Mesenchymal stem cell (in vitro differentiated cells and primary cell): ENCODE measurements around the gene ITM2B.

ENCODE experiments used
- DNase-seq: peaks from one replicate; pipeline ENCODE4 v3.0.0-alpha.2; 2013
- H2AFZ ChIP-seq: one replicate; pipeline ENCODE4 v1.6.1; 2013; ENCODE audit warnings: low read depth, mild to moderate bottlenecking, control low read depth, inconsistent platforms, low read length, moderate library complexity
- H2AK5ac ChIP-seq: 2 replicates; pipeline ENCODE4 v1.6.1; 2013; ENCODE audit warnings: low read length, moderate library complexity, mild to moderate bottlenecking, inconsistent platforms; ENCODE audit not compliant: severe bottlenecking
- H2BK120ac ChIP-seq: one replicate; pipeline ENCODE4 v1.6.1; 2013; ENCODE audit warnings: low read depth, mild to moderate bottlenecking, inconsistent platforms, low read length, moderate library complexity
- H2BK12ac ChIP-seq, 2 experiments: one replicate each; pipeline ENCODE4 v1.6.1; 2013; ENCODE audit warnings: inconsistent platforms in 2 of 2, low read length in 2 of 2, mild to moderate bottlenecking in 2 of 2, moderate library complexity in 2 of 2, control low read depth in 1 of 2
- H2BK15ac ChIP-seq: one replicate; pipeline ENCODE4 v1.6.1; 2013; ENCODE audit warnings: mild to moderate bottlenecking, low read depth, inconsistent platforms; ENCODE audit not compliant: poor library complexity, severe bottlenecking
- H2BK5ac ChIP-seq: 2 replicates; pipeline ENCODE4 v1.6.1; 2013; ENCODE audit warnings: low read depth, mild to moderate bottlenecking, low read length, control low read depth, inconsistent platforms; ENCODE audit not compliant: poor library complexity, severe bottlenecking
- H3K14ac ChIP-seq, 2 experiments: one replicate each; pipeline ENCODE4 v1.6.1; 2013; ENCODE audit warnings: inconsistent platforms in 2 of 2, low read length in 2 of 2, control low read depth in 1 of 2, mild to moderate bottlenecking in 1 of 2, moderate library complexity in 1 of 2
- H3K18ac ChIP-seq, 2 experiments: one replicate each; pipeline ENCODE4 v1.6.1; 2013; ENCODE audit warnings: inconsistent platforms in 2 of 2, low read length in 2 of 2, control low read depth in 1 of 2, low read depth in 1 of 2, mild to moderate bottlenecking in 1 of 2
- H3K23ac ChIP-seq, 2 experiments: one replicate each; pipeline ENCODE4 v1.6.1; 2013; ENCODE audit warnings: inconsistent platforms in 2 of 2, low read length in 2 of 2, mild to moderate bottlenecking in 2 of 2, moderate library complexity in 2 of 2, control low read depth in 1 of 2
- H3K27ac ChIP-seq: 2 replicates; pipeline ENCODE4 v1.5.1; 2013; ENCODE audit warnings: mild to moderate bottlenecking, moderate library complexity, low read length, control low read depth, inconsistent platforms; ENCODE audit not compliant: poor library complexity, severe bottlenecking
- H3K27me3 ChIP-seq, 2 experiments: 2 replicates each; pipeline versions ENCODE4 v1.6.1 to v1.7.0; 2013; ENCODE audit warnings: low read length in 2 of 2, mild to moderate bottlenecking in 2 of 2, moderate library complexity in 2 of 2, control low read depth in 1 of 2, inconsistent platforms in 1 of 2; ENCODE audit not compliant: control insufficient read depth in 1 of 2, insufficient read depth in 1 of 2
- H3K36me3 ChIP-seq, 2 experiments: 2 replicates each; pipeline versions ENCODE4 v1.6.1 to v1.7.0; 2013; ENCODE audit warnings: low read length in 2 of 2, control low read depth in 1 of 2, inconsistent platforms in 1 of 2, low read depth in 1 of 2, mild to moderate bottlenecking in 1 of 2; ENCODE audit not compliant: insufficient read depth in 2 of 2, control insufficient read depth in 1 of 2
- H3K4ac ChIP-seq, 2 experiments: one replicate each; pipeline ENCODE4 v1.6.1; 2013; ENCODE audit warnings: inconsistent platforms in 2 of 2, low read length in 2 of 2, mild to moderate bottlenecking in 2 of 2, moderate library complexity in 2 of 2, control low read depth in 1 of 2, low read depth in 1 of 2
- H3K4me1 ChIP-seq: 2 replicates; pipeline ENCODE4 v1.6.1; 2013; ENCODE audit warnings: low read depth, low read length, control low read depth; ENCODE audit not compliant: control insufficient read depth, insufficient read depth
- H3K4me2 ChIP-seq: 2 replicates; pipeline ENCODE4 v1.6.1; 2013; ENCODE audit warnings: low read length, mild to moderate bottlenecking, inconsistent platforms; ENCODE audit not compliant: poor library complexity, severe bottlenecking
- H3K4me3 ChIP-seq, 2 experiments: 2 replicates each; pipeline versions ENCODE4 v1.5.1 to v1.7.0; 2013; ENCODE audit warnings: low read length in 2 of 2, mild to moderate bottlenecking in 2 of 2, control low read depth in 1 of 2, low read depth in 1 of 2; ENCODE audit not compliant: insufficient read depth in 1 of 2
- H3K79me1 ChIP-seq: replicated peaks from 2 replicates; pipeline ENCODE4 v1.6.1; 2013; ENCODE audit warnings: mild to moderate bottlenecking, control low read depth, low read length, inconsistent platforms; ENCODE audit not compliant: poor library complexity, severe bottlenecking
- H3K9ac ChIP-seq: 2 replicates; pipeline ENCODE4 v1.7.0; 2013; ENCODE audit warnings: mild to moderate bottlenecking, low read length, moderate library complexity
- H3K9me3 ChIP-seq: 2 replicates; pipeline ENCODE4 v1.7.0; 2013; ENCODE audit warnings: mild to moderate bottlenecking, low read length; ENCODE audit not compliant: control insufficient read depth
- H4K8ac ChIP-seq: one replicate; pipeline ENCODE4 v1.6.1; 2013; ENCODE audit warnings: inconsistent platforms, mild to moderate bottlenecking, low read length, moderate library complexity
- H4K91ac ChIP-seq: one replicate; pipeline ENCODE4 v1.6.1; 2013; ENCODE audit warnings: mild to moderate bottlenecking, low read length, inconsistent platforms
- WGBS: methylation state at CpG from one replicate; pipeline ENCODE4 v1.1.7; 2013; ENCODE audit warnings: mixed read lengths; 5-methylcytosine and 5-hydroxymethylcytosine counted together

The ITM2B gene

GRCh38 chr13:48232420-48233045, 473 bp upstream of the ITM2B start:
- Histone ChIP-seq H2BK12ac (no peak overlapping the region), H3K27ac (peak overlapping the region; percentile 72), H3K9ac (peak overlapping the region; percentile 98), H2AFZ (no peak overlapping the region), H2BK15ac (peak overlapping the region; percentile 52), H3K4me2 (peak overlapping the region; percentile 79), H2AK5ac (no peak overlapping the region), H3K9me3 (no peaks in the 10 kb centered on the region), H3K18ac (peak overlapping the region in 1 of 2 experiments; percentile 33), H3K27me3 (no peaks in the 10 kb centered on the region), H3K4me3 (peak overlapping the region; percentile 59 to 83), H2BK120ac (no peak overlapping the region), H3K4me1 (peaks cover 9% of the 10 kb centered on the region), H3K14ac (no peak overlapping the region), H3K36me3 (peaks cover 0 to 13% of the 10 kb centered on the region in 2 experiments), H3K4ac (no peak overlapping the region), H3K23ac (no peak overlapping the region), H4K8ac (peak overlapping the region; percentile 87), H2BK5ac (no peak overlapping the region), H4K91ac (peak overlapping the region; percentile 68), H3K79me1 (peaks cover 4% of the 10 kb centered on the region)
- WGBS: 32% methylated on average over 23 of the region's 23 CpGs
- no peak for DNase-seq

DNA sequence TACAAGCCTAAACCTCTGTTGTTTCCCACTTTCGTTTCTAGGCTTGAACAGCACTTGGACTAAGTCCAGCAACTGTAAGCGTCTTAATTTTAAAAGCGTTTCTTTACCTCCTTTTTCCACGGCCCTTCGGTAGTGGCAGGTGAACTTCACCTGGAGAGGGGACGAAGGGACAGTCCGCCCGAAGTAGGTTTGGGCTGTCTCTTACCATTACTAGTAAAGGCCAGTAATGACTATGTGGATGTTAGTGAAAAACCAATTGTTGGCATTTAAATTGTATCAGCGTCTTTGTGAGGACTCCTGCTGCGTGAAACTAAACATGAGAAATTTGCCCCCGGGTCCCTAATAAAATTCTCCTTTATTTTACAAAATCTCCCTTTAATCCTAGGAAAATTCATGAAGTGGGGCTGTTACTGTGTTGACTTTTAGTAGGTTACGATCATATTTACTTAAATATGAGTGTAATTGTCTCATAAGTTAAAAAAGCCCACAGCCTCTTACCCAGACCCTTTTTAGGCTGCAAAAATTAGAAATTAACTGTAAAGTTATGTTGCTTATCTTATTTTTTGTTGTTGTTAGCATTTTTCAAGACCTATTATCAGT, 983 bp downstream of the ITM2B start:
- Histone ChIP-seq H3K4me3 (peak overlapping the region; percentile 93 to 97), H2BK120ac (no peak overlapping the region), H2AK5ac (no peak overlapping the region), H2BK15ac (no peak overlapping the region), H3K79me1 (peaks cover 4% of the 10 kb centered on the region), H3K27me3 (no peaks in the 10 kb centered on the region), H3K23ac (no peak overlapping the region), H3K4me1 (peaks cover 9% of the 10 kb centered on the region), H3K9ac (peak overlapping the region; percentile 98), H2BK5ac (no peak overlapping the region), H4K91ac (no peak overlapping the region), H3K36me3 (peaks cover 0 to 13% of the 10 kb centered on the region in 2 experiments), H3K4me2 (peak overlapping the region; percentile 57), H2AFZ (no peak overlapping the region), H4K8ac (no peak overlapping the region), H3K14ac (peak overlapping the region in 1 of 2 experiments; percentile 36), H2BK12ac (no peak overlapping the region), H3K4ac (peak overlapping the region in 1 of 2 experiments; percentile 83), H3K18ac (peak overlapping the region in 1 of 2 experiments; percentile 53), H3K27ac (peak overlapping the region; percentile 78), H3K9me3 (no peaks in the 10 kb centered on the region)
- 5% methylated on average over 8 of the region's 12 CpGs for WGBS
- peak; percentile 79 for DNase-seq

GRCh38 chr13:48234566-48235340, 1.7 kb downstream of the ITM2B start:
- DNase-seq: peak; percentile 26
- H2BK120ac ChIP-seq: no peak overlapping the region
- no peak overlapping the region for H3K18ac ChIP-seq
- H3K79me1 ChIP-seq: peaks cover 5% of the 10 kb centered on the region
- H2BK15ac ChIP-seq: no peak overlapping the region
- H4K8ac ChIP-seq: no peak overlapping the region
- H3K4me2 ChIP-seq: peak overlapping the region; percentile 73
- peaks cover 4 to 20% of the 10 kb centered on the region in 2 experiments for H3K36me3 ChIP-seq
- peaks cover 9% of the 10 kb centered on the region for H3K4me1 ChIP-seq
- H3K4ac ChIP-seq: no peak overlapping the region
- H2BK12ac ChIP-seq: no peak overlapping the region
- H3K27ac ChIP-seq: peak overlapping the region; percentile 65
- H3K27me3 ChIP-seq: no peaks in the 10 kb centered on the region
- no peak overlapping the region for H2BK5ac ChIP-seq
- no peak overlapping the region for H3K14ac ChIP-seq
- WGBS: 44% methylated on average over 4 of the region's 7 CpGs
- peak overlapping the region in 1 of 2 experiments; percentile 93 for H3K4me3 ChIP-seq
- H2AFZ ChIP-seq: no peak overlapping the region
- H2AK5ac ChIP-seq: no peak overlapping the region
- H3K9ac ChIP-seq: peak overlapping the region; percentile 98
- H3K23ac ChIP-seq: no peak overlapping the region
- H3K9me3 ChIP-seq: no peaks in the 10 kb centered on the region
- H4K91ac ChIP-seq: no peak overlapping the region
